WTC11 (cell line): ENCODE data around the gene LY6G6F. TPM values are rescaled to one million over a fixed set of nuclear protein-coding genes. Genes with fewer than 3 reads are reported as not detected.

ENCODE experiments used
- ATAC-seq: fragments of 200-7000 bp; cut with Tn5 transposase; 2 replicates; pipeline ENCODE4 v1.10.0; 2021; ENCODE audit warnings: mild to moderate bottlenecking, moderate library complexity
- CTCF ChIA-PET: fragments of 300-600 bp; sonication (Branson Sonifier 250); formaldehyde crosslinking; loops from one replicate; lab custom pipeline; 2021; ENCODE audit warnings: antibody characterized with exemption; lab: Charles Lee
- POLR2A ChIA-PET: fragments of 350-600 bp; sonication (Branson Sonifier 250); formaldehyde crosslinking; loops from one replicate; lab custom pipeline; 2021; ENCODE audit warnings: antibody characterized with exemption; lab: Charles Lee
- DNase-seq: peaks from one replicate; pipeline ENCODE4 v3.0.0; 2021; ENCODE audit warnings: low spot score
- H3K27ac Mint-ChIP-seq: 2 replicates; pipeline ENCODE4 v1.8.0; 2021; ENCODE audit warnings: mixed read lengths
- H3K27me3 Mint-ChIP-seq: 2 replicates; pipeline ENCODE4 v1.8.0; 2021; ENCODE audit warnings: low read depth, mild to moderate bottlenecking, moderate library complexity, mixed read lengths
- H3K36me3 Mint-ChIP-seq: 2 replicates; pipeline ENCODE4 v1.8.0; 2021; ENCODE audit warnings: mixed read lengths
- H3K4me1 Mint-ChIP-seq: 2 replicates; pipeline ENCODE4 v1.8.0; 2022; ENCODE audit warnings: mixed read lengths
- H3K4me3 Mint-ChIP-seq: 2 replicates; pipeline ENCODE4 v1.8.0; 2021; ENCODE audit warnings: mild to moderate bottlenecking, moderate library complexity, mixed read lengths
- H3K9me3 Mint-ChIP-seq: 2 replicates; pipeline ENCODE4 v1.8.0; 2021; ENCODE audit warnings: mixed read lengths
- ELF4 ChIP-seq: sonication (generic); formaldehyde crosslinking; IDR thresholded peaks from 2 replicates; pipeline ENCODE4 v1.8.1; 2022; ENCODE audit warnings: low read depth, mild to moderate bottlenecking, moderate library complexity, missing genetic modification reagents
- ETV6 ChIP-seq: sonication (generic); formaldehyde crosslinking; IDR thresholded peaks from 2 replicates; pipeline ENCODE4 v1.8.1; 2022; ENCODE audit warnings: mild to moderate bottlenecking, missing genetic modification reagents
- GRHL2 ChIP-seq: fragments of 250-450 bp; sonication (Bioruptor Pico); IDR thresholded peaks from 2 replicates; pipeline ENCODE4 v1.8.0; 2022; ENCODE audit warnings: mild to moderate bottlenecking, moderate library complexity; ENCODE audit not compliant: insufficient replicate concordance, severe bottlenecking
- HMGA2 ChIP-seq: fragments of 250-450 bp; sonication (Bioruptor Pico); IDR thresholded peaks from 2 replicates; pipeline ENCODE4 v1.4.0; 2021; ENCODE audit warnings: mild to moderate bottlenecking, moderate library complexity
- JAZF1 ChIP-seq: fragments of 250-450 bp; sonication (Bioruptor Pico); IDR thresholded peaks from 2 replicates; pipeline ENCODE4 v1.9.0; 2021; ENCODE audit warnings: moderate library complexity, mild to moderate bottlenecking, inconsistent platforms
- MXD4 ChIP-seq: fragments of 250-450 bp; sonication (Bioruptor Pico); IDR thresholded peaks from 2 replicates; pipeline ENCODE4 v1.8.0; 2021; ENCODE audit warnings: mild to moderate bottlenecking, moderate library complexity, borderline replicate concordance
- NFYB ChIP-seq: sonication (generic); formaldehyde crosslinking; conservative IDR thresholded peaks from 2 replicates; pipeline ENCODE4 v1.8.0; 2022; ENCODE audit warnings: low read depth, missing genetic modification reagents
- TEAD4 ChIP-seq: sonication (generic); formaldehyde crosslinking; IDR thresholded peaks from 2 replicates; pipeline ENCODE4 v1.8.0; 2022; ENCODE audit warnings: mild to moderate bottlenecking, missing genetic modification reagents
- ZBTB21 ChIP-seq: sonication (generic); formaldehyde crosslinking; IDR thresholded peaks from 2 replicates; pipeline ENCODE4 v1.8.1; 2023; ENCODE audit warnings: mild to moderate bottlenecking, missing genetic modification reagents, borderline replicate concordance
- ZNF121 ChIP-seq: sonication (generic); formaldehyde crosslinking; IDR thresholded peaks from 2 replicates; pipeline ENCODE4 v1.8.0; 2023; ENCODE audit warnings: missing genetic modification reagents
- ZNF263 ChIP-seq: sonication (generic); formaldehyde crosslinking; IDR thresholded peaks from 2 replicates; pipeline ENCODE4 v1.8.1; 2022; ENCODE audit warnings: low read depth, mild to moderate bottlenecking, moderate library complexity, missing genetic modification reagents
- ZNF416 ChIP-seq: fragments of 250-450 bp; sonication (Bioruptor Pico); IDR thresholded peaks from 2 replicates; pipeline ENCODE4 v1.9.0; 2021; ENCODE audit warnings: mild to moderate bottlenecking, inconsistent platforms
- total RNA-seq: library from RNA; stranded (reverse); gene quantifications from 3 replicates; pipeline ENCODE4 v1.2.3, GENCODE V29; 2021
- TF ChIP-seq, protein P1 (sequence below): fragments of 250-450 bp; sonication (Bioruptor Pico); IDR thresholded peaks from 2 replicates; pipeline ENCODE4 v1.9.0; 2021; ENCODE audit warnings: mild to moderate bottlenecking
- TF ChIP-seq, protein P2 (sequence below): sonication (generic); formaldehyde crosslinking; IDR thresholded peaks from 2 replicates; pipeline ENCODE4 v1.8.1; 2023; ENCODE audit warnings: mild to moderate bottlenecking, missing genetic modification reagents
- TF ChIP-seq, protein P3 (sequence below): sonication (generic); formaldehyde crosslinking; IDR thresholded peaks from 2 replicates; pipeline ENCODE4 v1.8.1; 2023; ENCODE audit warnings: mild to moderate bottlenecking, moderate library complexity, missing genetic modification reagents
- TF ChIP-seq, protein P4 (sequence below): sonication (generic); formaldehyde crosslinking; IDR thresholded peaks from 2 replicates; pipeline ENCODE4 v1.8.0; 2022; ENCODE audit warnings: mild to moderate bottlenecking, missing genetic modification reagents
- TF ChIP-seq, protein P5 (sequence below): sonication (generic); formaldehyde crosslinking; IDR thresholded peaks from 2 replicates; pipeline ENCODE4 v1.8.1; 2022; ENCODE audit warnings: mild to moderate bottlenecking, missing genetic modification reagents, moderate library complexity, borderline replicate concordance
- TF ChIP-seq, protein P6 (sequence below): fragments of 250-450 bp; sonication (Bioruptor Pico); IDR thresholded peaks from 2 replicates; pipeline ENCODE4 v2.1.2; 2022; ENCODE audit warnings: mild to moderate bottlenecking, moderate library complexity

LY6G6F gene
- total RNA-seq, 1 experiment from 2014 or later: not detected

DNA sequence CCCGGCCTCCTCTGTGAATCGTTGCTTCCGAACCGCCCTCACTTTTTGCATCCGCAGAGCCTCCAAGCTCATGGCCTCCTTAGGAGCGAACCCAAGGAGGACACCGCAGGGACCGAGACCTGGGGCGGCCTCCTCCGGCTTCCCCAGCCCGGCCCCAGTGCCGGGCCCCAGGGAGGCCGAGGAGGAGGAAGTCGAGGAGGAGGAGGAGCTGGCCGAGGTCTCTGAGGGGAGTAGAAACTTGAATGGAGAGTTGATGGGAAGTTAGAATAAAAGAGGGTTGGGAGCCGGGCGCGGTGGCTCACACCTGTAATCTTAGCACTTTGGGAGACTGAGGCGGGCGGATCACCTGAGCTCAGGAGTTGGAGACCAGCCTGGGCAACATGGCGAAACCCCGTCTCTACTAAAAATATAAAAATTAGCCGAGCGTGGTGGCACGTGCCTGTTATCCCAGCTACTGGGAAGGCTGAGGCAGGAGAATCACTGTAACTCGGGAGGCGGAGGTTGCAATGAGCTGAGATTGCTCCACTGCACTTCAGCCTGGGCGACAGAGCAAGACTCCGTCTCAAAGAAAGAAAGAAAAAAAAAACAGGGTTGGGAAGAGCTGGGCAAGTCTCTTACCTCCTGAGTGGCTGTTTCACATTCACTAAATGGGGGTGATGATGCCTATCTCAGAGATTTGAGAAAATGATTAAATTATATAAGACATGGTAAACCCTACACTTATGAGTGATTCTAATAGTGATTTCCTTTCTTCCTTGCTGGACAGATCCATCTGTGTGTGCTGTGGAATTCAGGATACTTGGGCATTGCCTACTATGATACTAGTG lies 33.9 kb downstream of the LY6G6F start:
- ATAC-seq (no peak), DNase-seq (no peak)
- ChIA-PET CTCF (interaction anchor here (0.8 to 7.1 kb wide), 12 partner anchors 11 to 194 kb away, joined by 3 to 62 read pairs (median 8); partner anchors contain the start of genes ATP6V1G2, DDAH2, HSPA1B and LY6G5C), POLR2A (interaction anchor here (0.8 to 4.5 kb wide), 5 partner anchors 12 to 103 kb away, joined by 3 to 32 read pairs (median 5); partner anchors contain the start of genes DDAH2 and HSPA1B)
- Mint-ChIP-seq H3K27me3 (no peaks in the 10 kb centered on the region; the same call in 1 of the 2 replicates), H3K27ac (peak overlapping the region; percentile 85), H3K9me3 (no peaks in the 10 kb centered on the region), H3K4me3 (peak overlapping the region; percentile 80), H3K36me3 (peaks cover 12% of the 10 kb centered on the region), H3K4me1 (peaks cover 47% of the 10 kb centered on the region)
- no peak for TF ChIP-seq ETV6 (CRISPR knock-in tag)
- 0 out of 2 replicates have a peak, but pooled peaks have one; percentile 13 for TF ChIP-seq ZNF263
- TF ChIP-seq, protein P1, sequence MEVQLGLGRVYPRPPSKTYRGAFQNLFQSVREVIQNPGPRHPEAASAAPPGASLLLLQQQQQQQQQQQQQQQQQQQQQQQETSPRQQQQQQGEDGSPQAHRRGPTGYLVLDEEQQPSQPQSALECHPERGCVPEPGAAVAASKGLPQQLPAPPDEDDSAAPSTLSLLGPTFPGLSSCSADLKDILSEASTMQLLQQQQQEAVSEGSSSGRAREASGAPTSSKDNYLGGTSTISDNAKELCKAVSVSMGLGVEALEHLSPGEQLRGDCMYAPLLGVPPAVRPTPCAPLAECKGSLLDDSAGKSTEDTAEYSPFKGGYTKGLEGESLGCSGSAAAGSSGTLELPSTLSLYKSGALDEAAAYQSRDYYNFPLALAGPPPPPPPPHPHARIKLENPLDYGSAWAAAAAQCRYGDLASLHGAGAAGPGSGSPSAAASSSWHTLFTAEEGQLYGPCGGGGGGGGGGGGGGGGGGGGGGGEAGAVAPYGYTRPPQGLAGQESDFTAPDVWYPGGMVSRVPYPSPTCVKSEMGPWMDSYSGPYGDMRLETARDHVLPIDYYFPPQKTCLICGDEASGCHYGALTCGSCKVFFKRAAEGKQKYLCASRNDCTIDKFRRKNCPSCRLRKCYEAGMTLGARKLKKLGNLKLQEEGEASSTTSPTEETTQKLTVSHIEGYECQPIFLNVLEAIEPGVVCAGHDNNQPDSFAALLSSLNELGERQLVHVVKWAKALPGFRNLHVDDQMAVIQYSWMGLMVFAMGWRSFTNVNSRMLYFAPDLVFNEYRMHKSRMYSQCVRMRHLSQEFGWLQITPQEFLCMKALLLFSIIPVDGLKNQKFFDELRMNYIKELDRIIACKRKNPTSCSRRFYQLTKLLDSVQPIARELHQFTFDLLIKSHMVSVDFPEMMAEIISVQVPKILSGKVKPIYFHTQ: no peak
- peak; percentile 64; the same call in 1 of the 2 replicates for TF ChIP-seq ZNF121 (CRISPR knock-in tag)
- TF ChIP-seq ELF4: 0 out of 2 replicates have a peak, but pooled peaks have one; percentile 28

DNA sequence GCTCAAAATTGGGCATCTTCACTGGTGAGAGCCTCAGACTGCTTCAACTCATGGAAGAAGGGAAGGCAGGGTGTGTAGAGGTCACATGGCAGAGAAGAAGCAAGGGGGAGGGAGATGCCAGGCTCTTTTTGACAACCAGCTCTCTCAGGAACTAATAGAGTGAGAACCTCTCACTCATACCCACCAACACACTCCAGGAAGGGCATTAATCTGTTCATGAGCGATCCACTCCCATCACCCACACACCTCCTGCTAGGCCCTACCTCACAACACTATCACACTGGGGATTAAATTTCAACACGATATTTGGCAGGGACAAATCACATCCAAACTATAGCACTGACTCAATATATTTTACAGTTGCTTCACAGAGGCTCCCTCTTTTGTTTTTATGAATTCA lies 35.1 kb downstream of the LY6G6F start:
- H3K9me3 Mint-ChIP-seq: no peaks in the 10 kb centered on the region
- CTCF ChIA-PET: interaction anchor here (2.4 to 3.6 kb wide), 2 partner anchors 31 to 50 kb away, joined by 14 read pairs; no protein-coding TSS in a partner anchor
- no peak overlapping the region for H3K4me3 Mint-ChIP-seq
- peaks cover 12% of the 10 kb centered on the region for H3K36me3 Mint-ChIP-seq
- no peaks in the 10 kb centered on the region; the same call in 1 of the 2 replicates for H3K27me3 Mint-ChIP-seq
- ATAC-seq (no peak), DNase-seq (no peak)
- TF ChIP-seq ZNF263 (no peak), MXD4 (no peak), ZBTB21 (CRISPR knock-in tag) (no peak), NFYB (no peak), HMGA2 (CRISPR knock-in tag) (no peak)
- TF ChIP-seq, protein P2, sequence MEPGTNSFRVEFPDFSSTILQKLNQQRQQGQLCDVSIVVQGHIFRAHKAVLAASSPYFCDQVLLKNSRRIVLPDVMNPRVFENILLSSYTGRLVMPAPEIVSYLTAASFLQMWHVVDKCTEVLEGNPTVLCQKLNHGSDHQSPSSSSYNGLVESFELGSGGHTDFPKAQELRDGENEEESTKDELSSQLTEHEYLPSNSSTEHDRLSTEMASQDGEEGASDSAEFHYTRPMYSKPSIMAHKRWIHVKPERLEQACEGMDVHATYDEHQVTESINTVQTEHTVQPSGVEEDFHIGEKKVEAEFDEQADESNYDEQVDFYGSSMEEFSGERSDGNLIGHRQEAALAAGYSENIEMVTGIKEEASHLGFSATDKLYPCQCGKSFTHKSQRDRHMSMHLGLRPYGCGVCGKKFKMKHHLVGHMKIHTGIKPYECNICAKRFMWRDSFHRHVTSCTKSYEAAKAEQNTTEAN (CRISPR knock-in tag): no peak
- H3K4me1 Mint-ChIP-seq: peaks cover 44% of the 10 kb centered on the region
- H3K27ac Mint-ChIP-seq: peak overlapping the region; percentile 42; the same call in 1 of the 2 replicates
- POLR2A ChIA-PET: interaction anchor here (4.5 kb wide), 1 partner anchor 13 kb away, joined by 32 read pairs; the partner anchor contains the start of gene DDAH2

DNA sequence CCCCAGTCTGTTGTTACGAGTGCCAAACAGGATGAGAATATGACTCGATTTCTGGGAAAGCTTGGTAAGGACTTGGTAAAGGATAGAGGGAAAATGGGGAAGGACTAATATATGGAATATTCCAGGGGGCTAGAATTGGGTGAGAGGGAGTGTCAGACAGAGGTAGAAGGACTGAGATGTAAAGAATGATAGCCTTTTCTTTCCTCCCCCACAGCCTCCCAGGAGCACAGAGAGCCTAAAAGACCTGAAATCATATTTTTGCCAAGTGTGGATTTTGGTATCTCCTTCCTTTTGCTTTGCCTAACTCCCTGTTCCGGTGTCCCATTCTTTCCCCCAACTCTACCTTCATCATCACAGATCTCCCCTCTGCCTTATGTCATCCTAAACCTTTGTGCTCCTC lies 36.2 kb downstream of the LY6G6F start:
- Mint-ChIP-seq H3K27me3 (no peaks in the 10 kb centered on the region; the same call in 1 of the 2 replicates), H3K9me3 (no peaks in the 10 kb centered on the region), H3K27ac (no peak overlapping the region), H3K4me3 (no peak overlapping the region), H3K4me1 (peaks cover 33% of the 10 kb centered on the region), H3K36me3 (peaks cover 18% of the 10 kb centered on the region)
- POLR2A ChIA-PET: no interaction called here
- TF ChIP-seq, protein P3, sequence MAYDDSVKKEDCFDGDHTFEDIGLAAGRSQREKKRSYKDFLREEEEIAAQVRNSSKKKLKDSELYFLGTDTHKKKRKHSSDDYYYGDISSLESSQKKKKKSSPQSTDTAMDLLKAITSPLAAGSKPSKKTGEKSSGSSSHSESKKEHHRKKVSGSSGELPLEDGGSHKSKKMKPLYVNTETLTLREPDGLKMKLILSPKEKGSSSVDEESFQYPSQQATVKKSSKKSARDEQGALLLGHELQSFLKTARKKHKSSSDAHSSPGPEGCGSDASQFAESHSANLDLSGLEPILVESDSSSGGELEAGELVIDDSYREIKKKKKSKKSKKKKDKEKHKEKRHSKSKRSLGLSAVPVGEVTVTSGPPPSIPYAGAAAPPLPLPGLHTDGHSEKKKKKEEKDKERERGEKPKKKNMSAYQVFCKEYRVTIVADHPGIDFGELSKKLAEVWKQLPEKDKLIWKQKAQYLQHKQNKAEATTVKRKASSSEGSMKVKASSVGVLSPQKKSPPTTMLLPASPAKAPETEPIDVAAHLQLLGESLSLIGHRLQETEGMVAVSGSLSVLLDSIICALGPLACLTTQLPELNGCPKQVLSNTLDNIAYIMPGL (CRISPR knock-in tag): no peak
- no peak for TF ChIP-seq ETV6 (CRISPR knock-in tag)
- no peak for TF ChIP-seq ZNF416 (CRISPR knock-in tag)
- no peak for TF ChIP-seq TEAD4
- TF ChIP-seq JAZF1 (CRISPR knock-in tag): no peak
- TF ChIP-seq, protein P4, sequence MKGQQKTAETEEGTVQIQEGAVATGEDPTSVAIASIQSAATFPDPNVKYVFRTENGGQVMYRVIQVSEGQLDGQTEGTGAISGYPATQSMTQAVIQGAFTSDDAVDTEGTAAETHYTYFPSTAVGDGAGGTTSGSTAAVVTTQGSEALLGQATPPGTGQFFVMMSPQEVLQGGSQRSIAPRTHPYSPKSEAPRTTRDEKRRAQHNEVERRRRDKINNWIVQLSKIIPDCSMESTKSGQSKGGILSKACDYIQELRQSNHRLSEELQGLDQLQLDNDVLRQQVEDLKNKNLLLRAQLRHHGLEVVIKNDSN (CRISPR knock-in tag): no peak
- TF ChIP-seq, protein P5, sequence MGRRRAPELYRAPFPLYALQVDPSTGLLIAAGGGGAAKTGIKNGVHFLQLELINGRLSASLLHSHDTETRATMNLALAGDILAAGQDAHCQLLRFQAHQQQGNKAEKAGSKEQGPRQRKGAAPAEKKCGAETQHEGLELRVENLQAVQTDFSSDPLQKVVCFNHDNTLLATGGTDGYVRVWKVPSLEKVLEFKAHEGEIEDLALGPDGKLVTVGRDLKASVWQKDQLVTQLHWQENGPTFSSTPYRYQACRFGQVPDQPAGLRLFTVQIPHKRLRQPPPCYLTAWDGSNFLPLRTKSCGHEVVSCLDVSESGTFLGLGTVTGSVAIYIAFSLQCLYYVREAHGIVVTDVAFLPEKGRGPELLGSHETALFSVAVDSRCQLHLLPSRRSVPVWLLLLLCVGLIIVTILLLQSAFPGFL (CRISPR knock-in tag): no peak
- TF ChIP-seq GRHL2: no peak
- TF ChIP-seq, protein P6, sequence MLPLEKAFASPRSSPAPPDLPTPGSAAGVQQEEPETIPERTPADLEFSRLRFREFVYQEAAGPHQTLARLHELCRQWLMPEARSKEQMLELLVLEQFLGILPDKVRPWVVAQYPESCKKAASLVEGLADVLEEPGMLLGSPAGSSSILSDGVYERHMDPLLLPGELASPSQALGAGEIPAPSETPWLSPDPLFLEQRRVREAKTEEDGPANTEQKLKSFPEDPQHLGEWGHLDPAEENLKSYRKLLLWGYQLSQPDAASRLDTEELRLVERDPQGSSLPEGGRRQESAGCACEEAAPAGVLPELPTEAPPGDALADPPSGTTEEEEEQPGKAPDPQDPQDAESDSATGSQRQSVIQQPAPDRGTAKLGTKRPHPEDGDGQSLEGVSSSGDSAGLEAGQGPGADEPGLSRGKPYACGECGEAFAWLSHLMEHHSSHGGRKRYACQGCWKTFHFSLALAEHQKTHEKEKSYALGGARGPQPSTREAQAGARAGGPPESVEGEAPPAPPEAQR (CRISPR knock-in tag): no peak
- no peak for DNase-seq
- ATAC-seq: no peak
- CTCF ChIA-PET: interaction anchor here (3.6 kb wide), 1 partner anchor 49 kb away, joined by 14 read pairs; no protein-coding TSS in a partner anchor
